Kidney (tissue), 14 donors: ENCODE measurements around the gene TMEM14A. TPM values are rescaled to one million over a fixed set of nuclear protein-coding genes. Genes with fewer than 3 reads are reported as not detected.

ENCODE experiments used
- DNase-seq, 5 donors: peaks; one replicate each; pipeline ENCODE4 v3.0.0-alpha.2; 2013 to 2020
- FAIRE-seq: peaks from 2 replicates; lab custom pipeline; 2012; peaks lifted over from hg19 to GRCh38; lab: Jason Lieb, UNC
- H3K27ac ChIP-seq, 2 donors: one replicate each; pipeline ENCODE4 v1.7.0; 2013; ENCODE audit warnings: low read depth in 2 of 2, low read length in 2 of 2, inconsistent platforms in 1 of 2
- H3K27me3 ChIP-seq: one replicate; pipeline ENCODE4 v1.7.1; 2013; ENCODE audit warnings: low read length, inconsistent platforms; ENCODE audit not compliant: control insufficient read depth, insufficient read depth
- H3K36me3 ChIP-seq, 3 donors: one replicate each; pipeline versions ENCODE4 v1.7.0 to v1.7.1; 2013; ENCODE audit warnings: low read length in 3 of 3, control low read depth in 1 of 3, inconsistent platforms in 1 of 3; ENCODE audit not compliant: insufficient read depth in 3 of 3, control insufficient read depth in 2 of 3
- H3K4me1 ChIP-seq, 3 donors: one replicate each; pipeline versions ENCODE4 v1.7.0 to v1.7.1; 2013; ENCODE audit warnings: low read length in 3 of 3, inconsistent platforms in 1 of 3, low read depth in 1 of 3; ENCODE audit not compliant: control insufficient read depth in 2 of 3, insufficient read depth in 2 of 3
- H3K4me3 ChIP-seq, 3 donors: one replicate each; pipeline versions ENCODE4 v1.7.0 to v1.8.1; 2013; ENCODE audit warnings: low read length in 3 of 3, control low read depth in 1 of 3, inconsistent platforms in 1 of 3
- H3K9ac ChIP-seq, 3 donors: one replicate each; pipeline versions ENCODE4 v1.7.0 to v1.7.1; 2013; ENCODE audit warnings: low read length in 3 of 3, control low read depth in 1 of 3, inconsistent platforms in 1 of 3
- H3K9me3 ChIP-seq, 3 donors: one replicate each; pipeline versions ENCODE4 v1.7.0 to v1.7.1; 2013; ENCODE audit warnings: low read length in 3 of 3, control low read depth in 1 of 3, inconsistent platforms in 1 of 3; ENCODE audit not compliant: control insufficient read depth in 2 of 3, insufficient read depth in 1 of 3
- CTCF ChIP-seq: IDR thresholded peaks from 3 replicates; pipeline ENCODE4 v1.5.1; 2012; ENCODE audit warnings: mild to moderate bottlenecking, moderate library complexity, borderline replicate concordance; ENCODE audit not compliant: insufficient read depth; ENCODE audit errors: extremely low read depth
- intact Hi-C: fragments of 100-400 bp; cut with DNase I; formaldehyde crosslinking; loops from one replicate; pipeline ENCODE4 v1.11.1; 2022
- polyA plus RNA-seq: library from polyadenylated mRNA; stranded (reverse); fragments of 350-450 nt; fragmentation: Illumina TruSeq; extraction: RNeasy Lipid Tissue Mini Kit (QIAGEN cat#74804); gene quantifications from one replicate; pipeline ENCODE4 v1.2.3, GENCODE V29; 2014; ENCODE audit warnings: low read depth, low replicate concordance; ENCODE audit not compliant: insufficient read depth
- total RNA-seq: library from RNA; stranded (reverse); fragmentation: NEBNext Ultra II Directional; extraction: Animal tissue kit (Norgen Biotek cat#: 25700); gene quantifications from one replicate; pipeline ENCODE4 v1.2.1, GENCODE V29; 2021
- donor health status: control.
- donor health status: control.
- donor health status: control.
- donor health status: control.
- donor health status: control.
- donor health status: DM: yes; HTN: yes; CAD: no.
- donor health status: Normal renal cell carcinoma (clear cell type).

TMEM14A gene
- total and polyA plus RNA-seq, 2 donors from 2014 or later, result 23.8 to 48.8 TPM

DNA sequence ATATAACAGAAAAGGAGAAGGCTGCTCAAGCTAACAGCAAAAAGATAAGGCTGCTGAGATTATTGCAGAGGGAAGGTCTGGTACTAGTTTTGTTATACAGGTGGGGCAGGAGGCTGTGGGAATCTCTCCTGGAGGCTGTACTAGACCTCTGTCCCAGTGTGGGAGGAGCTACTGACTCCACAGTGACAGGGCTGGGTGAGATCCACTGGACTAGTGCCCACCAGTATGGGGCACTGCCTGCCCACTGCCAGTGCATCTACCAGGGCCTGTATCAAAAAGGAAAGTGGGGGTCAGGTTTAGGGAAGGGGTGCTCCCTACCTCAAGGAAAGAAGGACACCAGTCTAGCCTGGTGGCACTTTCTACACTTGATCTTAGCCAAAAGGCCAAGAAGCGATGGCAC is 62.3 kb downstream of the TMEM14A start:
- Histone ChIP-seq H3K4me3 (no peak overlapping the region), H3K9ac (no peak overlapping the region), H3K9me3 (no peaks in the 10 kb centered on the region), H3K36me3 (no peaks in the 10 kb centered on the region), H3K27me3 (no peaks in the 10 kb centered on the region), H3K27ac (no peak overlapping the region), H3K4me1 (peaks cover 0 to 4% (median 0%) of the 10 kb centered on the region in 3 donors)
- no peak for TF ChIP-seq CTCF
- intact Hi-C loops, result no loop called here
- no peak for DNase-seq
- FAIRE-seq, result no peak

- no peak for DNase-seq
- Histone ChIP-seq H3K9ac (no peak overlapping the region), H3K27me3 (no peaks in the 10 kb centered on the region), H3K4me1 (peaks cover 0 to 4% (median 0%) of the 10 kb centered on the region in 3 donors), H3K4me3 (no peak overlapping the region), H3K27ac (no peak overlapping the region), H3K36me3 (no peaks in the 10 kb centered on the region), H3K9me3 (no peaks in the 10 kb centered on the region)
- no peak for TF ChIP-seq CTCF
- FAIRE-seq, result no peak
- intact Hi-C loops, result no loop called here
Observed at GRCh38 chr6:52734072-52734471, 63.2 kb downstream of the TMEM14A start.

- H3K27ac ChIP-seq, result peak overlapping the region in 1 of 2 donors; percentile 60
- no peaks in the 10 kb centered on the region for H3K36me3 ChIP-seq
- H3K4me1 ChIP-seq, result peaks cover 0 to 4% (median 0%) of the 10 kb centered on the region in 3 donors
- DNase-seq, result no peak
- H3K4me3 ChIP-seq, result no peak overlapping the region
- no peak overlapping the region for H3K9ac ChIP-seq
- TF ChIP-seq CTCF, result no peak
- intact Hi-C loops, result no loop called here
- no peak for FAIRE-seq
- H3K27me3 ChIP-seq, result no peaks in the 10 kb centered on the region
- H3K9me3 ChIP-seq, result no peaks in the 10 kb centered on the region
Observed at GRCh38 chr6:52735071-52735470, 64.2 kb downstream of the TMEM14A start.

DNA sequence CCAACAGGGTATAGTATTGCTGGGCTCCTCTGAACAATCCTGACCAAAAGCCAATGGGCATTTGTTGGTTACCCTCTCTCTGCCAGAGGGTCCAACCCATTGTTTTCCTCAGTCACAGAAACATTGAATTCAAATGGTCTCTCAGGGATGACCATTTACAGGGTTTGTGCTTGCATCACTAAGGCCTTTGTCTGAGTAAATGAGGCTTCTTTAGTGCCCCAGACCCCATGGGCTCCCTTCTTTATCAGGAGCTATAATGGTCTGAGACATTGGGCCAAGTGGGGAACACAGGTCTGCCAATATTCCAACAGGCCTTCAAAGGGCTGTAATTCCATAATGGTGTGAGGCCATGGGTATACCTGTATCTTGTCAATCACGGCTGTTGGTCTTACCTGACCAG is 65.2 kb downstream of the TMEM14A start:
- Histone ChIP-seq H3K27me3 (no peaks in the 10 kb centered on the region), H3K27ac (no peak overlapping the region), H3K4me1 (peaks cover 0 to 4% (median 0%) of the 10 kb centered on the region in 3 donors), H3K9ac (no peak overlapping the region), H3K4me3 (no peak overlapping the region), H3K36me3 (no peaks in the 10 kb centered on the region), H3K9me3 (no peaks in the 10 kb centered on the region)
- no peak for FAIRE-seq
- TF ChIP-seq CTCF, result no peak
- intact Hi-C loops, result no loop called here
- no peak for DNase-seq
